Activated CD4-positive, CD25-positive, alpha-beta regulatory T cell (primary cell): Measurements from ENCODE around the gene GABRB1.

ENCODE experiments used
- DNase-seq, 4 experiments: peaks; one replicate each; lab custom pipeline; 2025; lab: John Stamatoyannopoulos, UW

The GABRB1 gene

DNA sequence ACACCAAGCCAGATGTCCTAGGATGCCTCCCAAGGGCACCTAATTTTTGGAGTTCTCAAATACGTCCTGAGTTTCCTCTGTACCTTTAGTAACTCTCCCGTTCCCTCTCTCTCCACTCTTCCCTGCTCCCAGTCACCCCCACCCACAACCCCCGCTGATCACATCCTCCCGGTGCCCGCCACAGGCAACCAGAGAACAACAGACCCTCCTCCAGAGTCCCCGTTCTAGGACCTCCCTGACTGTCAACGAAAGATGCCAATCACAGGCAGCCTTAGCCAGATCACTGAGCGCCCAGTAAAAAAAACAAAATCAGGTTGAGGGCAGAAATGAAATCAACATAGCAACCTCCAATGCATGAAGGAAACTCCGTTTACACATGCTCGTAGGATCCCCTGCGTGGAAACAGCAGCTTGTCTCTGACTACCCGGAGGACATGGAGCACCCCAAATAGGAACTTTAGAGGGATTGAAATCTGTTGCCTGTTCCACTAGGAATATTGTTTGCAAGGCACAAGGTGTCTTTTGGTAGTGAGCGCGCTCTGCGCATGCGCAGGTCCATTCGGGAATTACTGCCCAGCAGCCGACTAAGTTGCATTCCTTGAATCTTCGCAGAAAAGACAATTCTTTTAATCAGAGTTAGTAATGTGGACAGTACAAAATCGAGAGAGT, at the start of gene GABRB1:
GABRB1 (plus strand) TSS at position 557 of the 668 bp plus-strand sequence.
- DNase-seq = no peak

DNA sequence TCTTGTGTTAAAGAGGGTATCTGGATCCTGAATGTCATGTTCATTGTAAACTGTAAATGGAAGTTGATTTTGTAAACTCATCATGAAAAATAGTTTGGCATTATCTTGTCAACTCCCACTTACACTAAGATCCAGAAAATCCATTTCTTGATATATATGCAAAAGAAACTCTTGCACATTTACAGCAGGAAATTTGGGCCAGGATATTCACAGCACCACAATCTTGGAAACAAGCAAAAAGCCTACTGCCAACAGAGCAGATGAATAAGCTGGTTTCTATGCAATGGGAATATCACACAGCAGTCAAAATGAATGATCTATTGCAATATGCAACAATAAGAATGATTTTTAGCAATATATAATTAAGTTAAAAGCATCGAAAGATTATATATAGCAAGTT, 46.6 kb upstream of the GABRB1 start:
- DNase-seq = no peak

DNA sequence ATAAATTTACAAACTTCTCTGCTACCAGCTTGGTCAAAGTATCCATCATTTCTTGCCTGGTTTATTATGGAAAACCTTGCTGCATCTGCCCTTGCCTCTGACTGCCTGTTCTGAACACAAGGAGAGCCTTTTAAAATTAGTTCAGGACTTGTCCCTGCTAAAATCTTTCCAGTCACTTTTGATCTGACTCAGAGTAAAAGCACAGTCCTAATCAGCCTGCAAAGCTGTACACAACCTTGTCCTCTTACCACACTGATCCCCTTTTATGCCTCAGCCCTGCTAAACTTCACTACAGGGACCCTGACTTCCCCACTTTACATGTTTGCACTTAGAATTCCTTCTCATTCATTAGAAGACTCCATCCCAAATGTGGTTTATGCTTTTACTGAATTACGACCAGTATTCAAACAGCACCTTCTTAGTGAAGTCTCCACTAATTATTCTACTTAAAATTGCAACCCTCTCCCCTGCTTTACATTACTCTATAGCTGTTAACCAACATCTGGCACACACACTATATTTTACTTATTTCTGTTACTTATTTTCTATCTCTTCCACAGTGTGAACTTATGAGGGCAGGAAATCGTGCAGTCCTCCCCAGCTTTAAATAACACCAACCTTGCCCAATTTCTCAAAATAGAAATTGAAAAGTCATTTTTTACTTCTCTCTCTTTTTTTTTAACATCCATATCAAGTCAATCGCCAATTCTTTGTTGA, 44.3 kb upstream of the GABRB1 start:
- DNase-seq = no peak

DNA sequence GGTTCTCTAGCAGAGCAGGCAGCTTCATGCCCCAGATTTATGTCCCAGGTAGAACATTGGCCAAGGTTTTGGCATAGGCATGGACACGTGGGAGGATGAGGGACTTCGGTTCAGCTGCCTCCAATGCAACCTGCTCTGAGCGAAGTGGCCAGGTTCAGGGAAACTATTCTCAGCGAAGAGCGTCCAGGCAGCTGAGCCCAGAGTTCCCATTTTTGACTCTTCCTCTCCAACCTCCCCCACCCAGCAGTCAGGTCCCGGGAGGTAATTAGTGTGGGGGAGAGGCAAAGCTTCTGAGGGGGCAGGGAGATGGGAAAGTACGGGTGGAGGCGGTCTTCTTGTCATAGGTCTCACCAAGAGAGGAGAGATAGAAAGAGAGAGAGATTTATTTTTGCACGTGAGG, 39.0 kb upstream of the GABRB1 start:
- DNase-seq = no peak

GRCh38 chr4:46993075-46994006, 38.0 kb upstream of the GABRB1 start, which contains the start of gene GABRA4:
Gene GABRA4, minus strand, starts transcription at chr4:46993581. Its CDS starts 157 bp downstream, at chr4:46993424.
- no peak for DNase-seq

DNA sequence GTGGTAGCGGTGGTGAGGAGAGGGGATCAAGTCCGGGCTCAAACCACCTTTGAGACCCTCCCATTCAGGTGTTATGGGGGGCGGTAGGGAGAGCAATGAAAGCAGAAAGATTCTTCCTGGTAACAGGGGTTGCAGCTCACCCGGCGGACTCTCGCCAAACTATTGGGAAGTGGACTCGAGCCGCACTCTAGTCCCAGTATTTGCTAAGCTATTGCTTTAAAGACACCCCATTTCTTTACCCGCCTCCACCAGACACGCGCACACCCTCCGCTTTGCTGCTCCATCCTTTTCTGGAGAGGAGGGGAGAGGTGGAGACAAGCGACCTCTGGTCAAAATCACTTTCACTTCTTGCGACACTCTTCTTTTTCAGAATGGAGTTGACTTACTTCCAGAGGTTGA, 37.4 kb upstream of the GABRB1 start:
- DNase-seq = no peak

GRCh38 chr4:46999566-46999965, 31.8 kb upstream of the GABRB1 start:
- no peak for DNase-seq

DNA sequence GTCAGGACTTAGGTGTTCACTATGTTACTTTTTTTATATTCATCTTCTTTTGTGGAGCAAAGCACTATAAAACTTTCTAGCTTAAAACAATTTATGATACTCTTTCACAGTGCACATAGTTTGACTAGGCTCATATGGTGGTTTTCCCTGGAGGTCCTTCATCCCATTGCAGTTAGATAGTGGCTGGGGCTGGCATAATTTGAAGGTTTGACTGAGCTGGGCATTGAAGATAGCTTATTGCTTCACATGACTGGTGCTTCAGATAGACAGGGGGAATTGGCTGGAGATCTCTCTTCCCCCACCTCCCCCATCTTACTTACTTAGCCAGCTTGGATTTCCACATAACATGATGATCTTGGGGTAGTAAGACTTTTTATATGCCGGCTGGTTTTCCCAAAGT, 31.0 kb upstream of the GABRB1 start:
- no peak for DNase-seq

- DNase-seq = no peak
These were observed 28.8 kb upstream of the GABRB1 start for GRCh38 chr4:47002580-47002979.

DNA sequence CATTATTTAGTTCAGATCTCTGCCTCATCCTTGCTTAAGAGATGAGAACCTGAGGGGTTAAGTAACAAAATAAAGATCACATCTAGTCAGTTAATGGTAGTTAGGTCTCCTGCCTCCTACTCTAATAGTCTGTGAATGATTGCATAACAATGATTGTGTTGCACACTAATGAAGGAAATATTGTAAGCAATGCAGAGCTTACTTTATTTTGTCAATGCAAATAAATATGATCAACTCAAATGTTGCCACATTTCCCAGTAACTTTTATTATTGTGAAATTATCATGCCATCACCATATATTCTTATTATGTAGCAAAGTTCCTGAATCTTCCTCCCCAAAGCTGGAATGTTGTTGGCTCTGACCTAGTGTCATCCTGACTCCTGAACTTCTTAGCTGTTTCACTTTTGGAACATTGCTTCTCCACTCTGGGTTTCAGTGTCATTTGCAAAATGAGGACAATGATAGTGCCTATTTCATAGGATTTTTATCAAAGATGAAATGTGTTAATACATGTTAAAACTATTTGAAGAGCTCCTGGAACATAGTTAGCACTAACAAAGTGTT, 20.9 kb upstream of the GABRB1 start:
- no peak for DNase-seq

DNA sequence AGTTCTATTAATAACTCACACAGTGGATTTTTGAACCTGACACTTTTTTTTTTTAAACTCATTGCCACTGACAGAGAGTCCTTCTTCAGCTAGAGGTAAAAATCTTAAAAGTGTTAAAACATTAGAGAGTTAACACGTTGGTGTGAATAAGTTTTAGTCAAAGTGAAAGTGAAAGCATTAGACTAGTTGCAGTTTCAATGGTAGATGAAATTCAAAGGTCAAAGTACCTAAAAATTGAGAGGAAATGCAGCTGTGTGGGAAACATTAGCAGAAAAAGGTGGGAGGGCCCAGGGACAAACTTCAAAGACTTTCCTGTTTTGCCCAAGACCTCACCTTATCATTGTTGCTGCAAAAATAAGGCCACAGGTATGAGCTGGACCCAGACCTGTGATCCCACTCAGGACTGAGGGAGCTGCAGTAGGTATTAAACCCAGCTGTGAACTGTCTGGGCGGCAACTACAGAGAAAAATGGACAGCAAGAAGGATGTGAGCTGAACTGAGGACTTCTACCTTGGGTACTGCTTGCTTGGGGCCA, 20.4 kb upstream of the GABRB1 start:
- no peak for DNase-seq

- no peak for DNase-seq
These were observed 18.7 kb upstream of the GABRB1 start for GRCh38 chr4:47012676-47013075.

- DNase-seq = no peak
These were observed 18.0 kb upstream of the GABRB1 start for GRCh38 chr4:47013373-47013772.

GRCh38 chr4:47017081-47017480, 14.3 kb upstream of the GABRB1 start:
- no peak for DNase-seq

DNA sequence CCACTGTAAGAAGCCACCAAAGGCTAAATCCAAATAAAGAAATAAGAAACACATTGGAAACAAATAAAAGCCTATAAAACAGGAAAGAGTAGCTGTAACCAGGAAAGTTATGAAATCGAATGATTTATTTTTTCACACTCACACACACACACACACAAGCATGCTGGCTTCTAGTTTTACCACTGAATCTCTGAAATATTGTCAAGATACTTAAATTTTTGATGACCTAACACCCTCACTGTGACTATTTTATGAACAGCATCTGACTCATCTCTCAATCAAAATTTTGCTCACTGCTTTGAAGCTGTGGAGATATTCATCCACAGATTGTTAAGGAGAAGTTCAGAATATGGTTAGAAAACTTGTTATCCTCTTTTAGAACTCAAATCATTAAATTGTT, 13.9 kb upstream of the GABRB1 start:
- no peak for DNase-seq

DNA sequence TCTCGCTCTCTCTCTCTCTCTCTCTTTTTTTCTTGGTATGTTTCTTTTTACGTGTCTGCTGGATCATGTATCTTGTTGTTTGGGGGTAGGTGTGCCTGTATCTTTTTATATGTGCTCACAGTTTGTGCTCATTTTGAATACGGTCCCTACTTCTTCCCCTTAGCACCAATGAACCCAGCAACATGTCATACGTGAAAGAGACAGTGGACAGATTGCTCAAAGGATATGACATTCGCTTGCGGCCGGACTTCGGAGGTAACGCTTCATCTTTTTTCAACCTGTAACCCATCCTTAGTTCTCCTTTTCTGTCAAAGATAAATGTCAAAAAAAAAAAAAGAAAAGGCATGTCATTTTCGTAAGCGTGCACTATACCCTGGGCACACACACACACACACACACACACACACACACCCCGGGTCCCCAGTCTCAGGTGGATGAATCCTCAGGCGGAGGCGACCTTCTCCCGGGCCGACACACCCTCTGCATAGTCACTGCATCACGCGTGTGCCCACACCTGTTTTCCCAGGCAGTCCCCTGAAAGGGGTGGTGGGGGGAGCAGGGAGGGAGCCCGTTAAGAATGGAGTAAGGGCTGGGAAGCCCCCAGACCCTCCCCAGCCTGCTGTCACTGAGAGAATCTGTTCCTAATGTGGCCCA, 511 bp downstream of the GABRB1 start:
- DNase-seq = no peak

DNA sequence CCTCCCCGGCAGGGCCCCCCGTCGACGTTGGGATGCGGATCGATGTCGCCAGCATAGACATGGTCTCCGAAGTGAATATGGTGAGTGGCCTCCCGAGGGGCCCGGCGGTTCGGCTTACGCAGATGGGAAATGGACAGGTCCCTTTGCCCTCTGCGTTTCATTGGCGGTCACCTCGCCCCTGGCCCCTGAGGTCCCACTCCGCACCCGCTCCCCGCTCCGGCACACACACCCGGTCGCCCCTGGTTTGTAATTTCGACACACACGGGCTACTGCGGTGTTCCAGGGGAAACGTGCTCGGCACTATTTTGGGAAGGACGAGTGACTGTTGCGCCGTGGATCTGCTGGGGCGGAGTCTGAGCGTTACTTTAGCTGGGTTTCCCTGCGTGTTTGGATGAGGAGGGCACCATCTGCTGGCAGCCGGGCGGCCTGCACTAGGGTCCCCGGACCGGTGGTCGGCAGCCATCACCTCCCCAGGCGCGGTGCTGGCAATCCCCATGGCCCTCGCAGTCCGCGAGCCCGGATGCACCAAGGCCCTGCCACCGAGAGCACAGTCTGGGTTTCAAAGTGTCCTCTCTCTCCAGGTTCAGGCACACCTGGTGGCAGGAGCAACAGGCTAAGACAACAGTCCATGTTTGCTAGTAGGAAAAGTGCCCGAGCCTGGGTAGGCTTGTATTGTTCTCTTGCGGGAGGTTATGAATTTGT, 1.2 kb downstream of the GABRB1 start:
- DNase-seq = peak in 1 of 4 experiments; percentile 1

DNA sequence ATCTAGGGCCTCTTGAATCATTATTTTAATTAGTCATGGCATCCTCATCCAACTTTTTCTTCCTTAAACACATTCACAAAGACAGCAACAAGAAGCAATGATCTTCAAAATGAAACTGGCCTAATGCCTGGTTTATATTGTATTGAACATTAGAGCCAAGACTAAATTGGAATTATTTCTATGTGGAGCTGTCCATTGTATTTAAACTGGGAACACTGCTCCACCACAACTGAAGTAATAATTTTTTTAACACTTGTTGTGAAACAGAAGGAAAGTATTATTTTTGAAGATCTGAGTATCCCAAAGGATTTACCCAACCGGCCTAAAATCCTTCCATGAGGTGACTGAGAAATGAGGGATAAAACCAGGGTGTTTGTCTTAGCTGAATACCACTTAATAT, 6.9 kb downstream of the GABRB1 start:
- DNase-seq = no peak

- DNase-seq = no peak
These were observed 9.5 kb downstream of the GABRB1 start for GRCh38 chr4:47040828-47041227.

DNA sequence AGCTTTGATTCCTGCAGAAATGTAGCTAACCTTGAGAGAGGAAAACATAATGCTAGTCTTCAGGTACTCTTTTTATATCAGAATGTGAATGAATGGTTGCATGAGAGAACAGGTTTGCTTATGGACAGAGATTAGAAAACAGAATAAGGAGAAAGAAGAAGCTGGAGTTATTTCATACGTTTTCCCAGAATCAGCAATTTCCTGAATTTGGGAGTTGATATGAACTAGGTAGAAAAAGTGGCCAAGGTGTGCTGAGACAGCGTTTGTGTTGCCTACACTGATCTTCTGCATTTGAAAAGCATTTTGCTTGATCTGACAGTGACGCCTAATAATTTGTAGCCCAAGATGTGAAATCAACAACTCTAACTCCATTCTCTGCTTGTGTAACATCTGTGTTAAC, 12.5 kb downstream of the GABRB1 start:
- no peak for DNase-seq

- no peak for DNase-seq
These were observed 13.9 kb downstream of the GABRB1 start for GRCh38 chr4:47045261-47045660.
